WTC11 (cell line): ENCODE results near the gene SAT1. TPM values are rescaled to one million over a fixed set of nuclear protein-coding genes. Genes with fewer than 3 reads are reported as not detected.

Experiments used
- ATAC-seq: fragments of 200-7000 bp; cut with Tn5 transposase; 2 replicates; pipeline ENCODE4 v1.10.0; 2021; ENCODE audit warnings: mild to moderate bottlenecking, moderate library complexity
- CTCF ChIA-PET: fragments of 300-600 bp; sonication (Branson Sonifier 250); formaldehyde crosslinking; loops from one replicate; lab custom pipeline; 2021; ENCODE audit warnings: antibody characterized with exemption; lab: Charles Lee
- POLR2A ChIA-PET: fragments of 350-600 bp; sonication (Branson Sonifier 250); formaldehyde crosslinking; loops from one replicate; lab custom pipeline; 2021; ENCODE audit warnings: antibody characterized with exemption; lab: Charles Lee
- DNase-seq: peaks from one replicate; pipeline ENCODE4 v3.0.0; 2021; ENCODE audit warnings: low spot score
- H3K27ac Mint-ChIP-seq: 2 replicates; pipeline ENCODE4 v1.8.0; 2021; ENCODE audit warnings: mixed read lengths
- H3K27me3 Mint-ChIP-seq: 2 replicates; pipeline ENCODE4 v1.8.0; 2021; ENCODE audit warnings: low read depth, mild to moderate bottlenecking, moderate library complexity, mixed read lengths
- H3K36me3 Mint-ChIP-seq: 2 replicates; pipeline ENCODE4 v1.8.0; 2021; ENCODE audit warnings: mixed read lengths
- H3K4me1 Mint-ChIP-seq: 2 replicates; pipeline ENCODE4 v1.8.0; 2022; ENCODE audit warnings: mixed read lengths
- H3K4me3 Mint-ChIP-seq: 2 replicates; pipeline ENCODE4 v1.8.0; 2021; ENCODE audit warnings: mild to moderate bottlenecking, moderate library complexity, mixed read lengths
- H3K9me3 Mint-ChIP-seq: 2 replicates; pipeline ENCODE4 v1.8.0; 2021; ENCODE audit warnings: mixed read lengths
- CDX4 ChIP-seq: fragments of 250-450 bp; sonication (Bioruptor Pico); IDR thresholded peaks from 2 replicates; pipeline ENCODE4 v1.9.0; 2021; ENCODE audit warnings: moderate library complexity, mild to moderate bottlenecking, inconsistent platforms, borderline replicate concordance
- ELF4 ChIP-seq: sonication (generic); formaldehyde crosslinking; IDR thresholded peaks from 2 replicates; pipeline ENCODE4 v1.8.1; 2022; ENCODE audit warnings: low read depth, mild to moderate bottlenecking, moderate library complexity, missing genetic modification reagents
- FOXJ3 ChIP-seq: sonication (generic); formaldehyde crosslinking; IDR thresholded peaks from 2 replicates; pipeline ENCODE4 v1.9.0; 2021; ENCODE audit warnings: missing genetic modification reagents, mild to moderate bottlenecking, borderline replicate concordance
- MLX ChIP-seq: sonication (generic); formaldehyde crosslinking; IDR thresholded peaks from 2 replicates; pipeline ENCODE4 v1.8.1; 2023; ENCODE audit warnings: mild to moderate bottlenecking, missing genetic modification reagents, moderate library complexity
- NFE2L1 ChIP-seq: sonication (generic); formaldehyde crosslinking; IDR thresholded peaks from 2 replicates; pipeline ENCODE4 v1.8.1; 2023; ENCODE audit warnings: missing genetic modification reagents
- NR3C1 ChIP-seq: sonication (generic); formaldehyde crosslinking; conservative IDR thresholded peaks from 2 replicates; pipeline ENCODE4 v1.8.1; 2023; ENCODE audit warnings: low read depth, mild to moderate bottlenecking, missing genetic modification reagents
- SMAD4 ChIP-seq: sonication (generic); formaldehyde crosslinking; IDR thresholded peaks from 2 replicates; pipeline ENCODE4 v1.8.0; 2022; ENCODE audit warnings: mild to moderate bottlenecking, missing genetic modification reagents
- TP53 ChIP-seq: sonication (generic); formaldehyde crosslinking; IDR thresholded peaks from 2 replicates; pipeline ENCODE4 v1.8.1; 2023; ENCODE audit warnings: mild to moderate bottlenecking, missing genetic modification reagents
- ZNF121 ChIP-seq: sonication (generic); formaldehyde crosslinking; IDR thresholded peaks from 2 replicates; pipeline ENCODE4 v1.8.0; 2023; ENCODE audit warnings: missing genetic modification reagents
- ZNF263 ChIP-seq: sonication (generic); formaldehyde crosslinking; IDR thresholded peaks from 2 replicates; pipeline ENCODE4 v1.8.1; 2022; ENCODE audit warnings: low read depth, mild to moderate bottlenecking, moderate library complexity, missing genetic modification reagents
- ZNF512 ChIP-seq: sonication (generic); formaldehyde crosslinking; IDR thresholded peaks from 2 replicates; pipeline ENCODE4 v1.8.1; 2022; ENCODE audit warnings: missing genetic modification reagents, borderline replicate concordance
- ZNF532 ChIP-seq: fragments of 250-450 bp; sonication (Bioruptor Pico); IDR thresholded peaks from 2 replicates; pipeline ENCODE4 v1.9.0; 2021; ENCODE audit warnings: mild to moderate bottlenecking, borderline replicate concordance
- total RNA-seq: library from RNA; stranded (reverse); gene quantifications from 3 replicates; pipeline ENCODE4 v1.2.3, GENCODE V29; 2021

The SAT1 gene
- total RNA-seq, 1 experiment from 2014 or later = 70.7 TPM

- TF ChIP-seq MLX (CRISPR knock-in tag) = no peak
- TF ChIP-seq ZNF512 (CRISPR knock-in tag) = no peak
- TF ChIP-seq ZNF121 (CRISPR knock-in tag) = no peak
- TF ChIP-seq SMAD4 = no peak
- no peak for TF ChIP-seq ZNF263
- no peak for TF ChIP-seq ZNF532 (CRISPR knock-in tag)
- TF ChIP-seq NFE2L1 = no peak
- no peak for TF ChIP-seq ELF4 (CRISPR knock-in tag)
These were observed 35.0 kb downstream of the SAT1 start (continued) for GRCh38 chrX:23817979-23818336.

- Mint-ChIP-seq H3K9me3 (no peaks in the 10 kb centered on the region), H3K4me3 (no peak overlapping the region), H3K4me1 (no peaks in the 10 kb centered on the region), H3K27me3 (no peaks in the 10 kb centered on the region), H3K36me3 (no peaks in the 10 kb centered on the region), H3K27ac (no peak overlapping the region)
- DNase-seq (no peak), ATAC-seq (no peak)
- ChIA-PET CTCF (no interaction called here), POLR2A (no interaction called here)
- TF ChIP-seq NR3C1 (CRISPR knock-in tag) (no peak), CDX4 (CRISPR knock-in tag) (no peak), TP53 (CRISPR knock-in tag) (no peak), ZNF532 (CRISPR knock-in tag) (no peak), NFE2L1 (no peak), FOXJ3 (CRISPR knock-in tag) (no peak)
These were observed 36.6 kb downstream of the SAT1 start for GRCh38 chrX:23819385-23820234.
